Skeletal muscle satellite cell (primary cell): ENCODE data around the gene TMPRSS11D.
A peak's percentile ranks its signal among the peaks of the same experiment; 100 is the strongest.

Experiments used
- H3K27me3 ChIP-seq: 2 replicates; pipeline ENCODE4 v1.7.0; 2013; ENCODE audit warnings: low read length; ENCODE audit not compliant: control insufficient read depth, insufficient read depth
- H3K36me3 ChIP-seq: 2 replicates; pipeline ENCODE4 v1.7.0; 2013; ENCODE audit warnings: mild to moderate bottlenecking, control low read depth, low read length; ENCODE audit not compliant: insufficient read depth
- H3K4me1 ChIP-seq: 2 replicates; pipeline ENCODE4 v1.7.0; 2013; ENCODE audit warnings: low read length; ENCODE audit not compliant: control insufficient read depth, insufficient read depth
- H3K4me2 ChIP-seq: 2 replicates; pipeline ENCODE4 v1.7.0; 2013; ENCODE audit warnings: mild to moderate bottlenecking, low read length
- H3K4me3 ChIP-seq: 2 replicates; pipeline ENCODE4 v1.7.0; 2013; ENCODE audit warnings: low read length
- H3K9ac ChIP-seq: 2 replicates; pipeline ENCODE4 v1.7.0; 2013; ENCODE audit warnings: mild to moderate bottlenecking, low read depth, low read length, moderate library complexity
- H3K9me3 ChIP-seq: replicated peaks from 2 replicates; pipeline ENCODE4 v1.7.0; 2013; ENCODE audit warnings: mild to moderate bottlenecking, control low read depth, low read length

TMPRSS11D gene

DNA sequence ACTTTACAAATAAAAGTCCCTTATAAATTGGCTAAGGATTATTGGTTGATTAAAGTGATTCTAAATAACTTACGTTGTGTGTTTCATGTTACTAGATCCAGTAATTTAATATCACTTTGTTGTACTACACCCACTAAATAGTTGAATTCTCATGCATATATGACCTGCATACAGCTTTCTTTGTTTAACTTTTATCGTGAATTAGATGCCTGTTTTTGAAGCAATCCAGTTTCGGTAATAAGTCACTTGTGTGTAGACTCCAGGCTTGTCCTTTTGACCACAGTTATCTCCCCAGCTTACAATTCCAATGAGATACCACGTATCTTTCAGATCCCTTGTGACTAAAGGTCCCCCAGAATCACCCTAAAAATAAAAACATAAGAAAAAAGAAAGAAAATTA is 27.3 kb upstream of the TMPRSS11D start:
- no peaks in the 10 kb centered on the region for H3K9me3 ChIP-seq
- no peak overlapping the region for H3K4me2 ChIP-seq
- no peak overlapping the region for H3K4me3 ChIP-seq
- H3K36me3 ChIP-seq = no peaks in the 10 kb centered on the region
- H3K4me1 ChIP-seq = peaks cover 6% of the 10 kb centered on the region
- no peak overlapping the region for H3K9ac ChIP-seq
- H3K27me3 ChIP-seq = no peaks in the 10 kb centered on the region

DNA sequence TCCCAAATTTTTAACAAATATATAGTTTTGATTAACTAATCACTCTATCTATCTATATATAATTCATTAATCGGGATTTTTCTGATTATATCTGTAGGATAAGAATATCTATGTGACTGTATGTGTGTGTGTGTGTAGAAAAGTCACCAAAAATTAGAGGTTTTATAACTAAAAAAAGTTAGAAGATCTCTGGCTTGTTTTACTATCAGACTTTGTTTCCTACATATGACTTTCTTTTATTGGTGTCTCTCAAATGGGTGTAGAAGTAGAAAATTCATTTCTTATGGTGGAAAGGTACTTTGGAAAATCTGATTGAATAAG is 26.7 kb upstream of the TMPRSS11D start:
- Histone ChIP-seq H3K4me1 (peaks cover 6% of the 10 kb centered on the region), H3K9me3 (no peaks in the 10 kb centered on the region), H3K4me2 (no peak overlapping the region)

DNA sequence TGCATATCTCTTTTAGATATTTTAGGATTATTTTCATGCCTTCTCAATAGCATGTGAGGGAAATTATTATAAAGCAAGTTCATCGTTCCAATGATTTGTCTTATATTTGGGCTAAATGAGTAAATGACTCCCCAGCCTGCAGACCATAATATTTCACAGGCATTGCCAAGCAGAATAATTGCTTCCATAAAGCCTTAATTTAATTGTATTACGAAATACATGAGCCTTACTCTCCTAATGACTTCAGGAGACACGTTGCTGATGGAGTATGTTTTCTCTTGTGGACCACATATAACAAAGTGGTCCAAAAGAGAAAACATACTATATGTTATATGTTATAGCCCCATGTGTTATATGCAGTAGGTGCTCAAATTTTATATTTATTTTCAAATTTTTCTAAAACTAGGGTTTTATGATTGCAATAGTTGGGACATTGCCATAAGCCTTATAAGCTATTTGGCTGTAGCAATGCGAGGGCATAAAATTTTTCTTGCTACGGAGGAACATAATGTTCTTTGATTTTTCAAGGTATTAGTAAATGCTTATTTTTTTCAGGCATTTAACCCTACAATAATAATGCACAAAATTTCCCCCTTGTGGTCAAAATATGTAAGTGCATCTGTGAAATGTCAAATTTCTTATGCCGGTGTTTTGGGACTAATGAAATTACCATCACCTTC is 26.2 kb upstream of the TMPRSS11D start:
- no peaks in the 10 kb centered on the region for H3K27me3 ChIP-seq
- H3K36me3 ChIP-seq = no peaks in the 10 kb centered on the region

More for the DNA sequence above, 26.7 kb upstream of the TMPRSS11D start:
- H3K36me3 ChIP-seq = no peaks in the 10 kb centered on the region
- no peak overlapping the region for H3K9ac ChIP-seq
- no peaks in the 10 kb centered on the region for H3K27me3 ChIP-seq
- no peak overlapping the region for H3K4me3 ChIP-seq

DNA sequence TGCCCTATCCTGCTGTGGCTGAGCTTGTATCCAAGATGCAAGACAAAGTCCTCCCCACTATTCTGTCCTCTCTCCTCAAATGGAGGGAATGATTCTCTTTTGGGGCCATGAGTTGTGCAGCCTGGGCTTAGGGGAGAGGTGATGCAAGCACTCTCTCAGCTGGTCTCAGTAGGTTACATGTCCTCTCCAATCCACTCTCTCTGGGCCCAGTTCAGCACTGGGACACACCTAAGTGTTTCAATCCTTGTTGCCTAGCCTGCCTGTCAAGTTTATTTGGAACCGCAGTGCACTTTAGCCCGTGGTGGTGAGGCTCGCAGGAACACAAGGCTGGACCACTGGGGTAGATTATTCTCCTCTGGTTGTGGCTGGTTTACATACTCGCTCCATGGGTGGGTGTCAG is 23.8 kb upstream of the TMPRSS11D start:
- H3K9me3 ChIP-seq = no peaks in the 10 kb centered on the region
- no peak overlapping the region for H3K4me3 ChIP-seq
- H3K36me3 ChIP-seq = no peaks in the 10 kb centered on the region
- no peak overlapping the region for H3K4me2 ChIP-seq
- H3K4me1 ChIP-seq = peaks cover 6% of the 10 kb centered on the region
- H3K9ac ChIP-seq = no peak overlapping the region
- H3K27me3 ChIP-seq = no peaks in the 10 kb centered on the region

More for the DNA sequence above, 26.2 kb upstream of the TMPRSS11D start:
- Histone ChIP-seq H3K4me2 (no peak overlapping the region), H3K9me3 (no peaks in the 10 kb centered on the region), H3K4me1 (peaks cover 6% of the 10 kb centered on the region), H3K4me3 (no peak overlapping the region), H3K9ac (no peak overlapping the region)

DNA sequence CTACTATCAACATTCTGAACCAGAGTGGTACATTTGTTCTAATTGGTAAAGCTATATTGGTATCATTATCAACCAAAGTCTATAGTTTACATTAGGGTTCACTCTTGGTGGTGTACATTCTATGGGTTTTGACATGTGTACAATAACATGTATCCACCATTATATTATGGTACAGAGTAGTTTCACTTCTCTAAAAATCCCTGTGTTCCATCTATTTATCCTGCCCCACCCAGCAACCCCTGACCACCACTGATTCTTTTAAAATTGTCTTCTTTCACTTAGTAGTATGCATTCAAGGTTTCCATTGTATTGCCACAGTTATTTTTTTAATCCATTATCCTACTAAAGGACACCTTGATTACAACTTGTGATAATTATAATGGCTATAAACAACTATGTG is 15.3 kb upstream of the TMPRSS11D start:
- Histone ChIP-seq H3K4me3 (no peak overlapping the region), H3K36me3 (no peaks in the 10 kb centered on the region), H3K27me3 (no peaks in the 10 kb centered on the region), H3K4me1 (no peaks in the 10 kb centered on the region), H3K4me2 (no peak overlapping the region), H3K9ac (no peak overlapping the region), H3K9me3 (no peaks in the 10 kb centered on the region)

DNA sequence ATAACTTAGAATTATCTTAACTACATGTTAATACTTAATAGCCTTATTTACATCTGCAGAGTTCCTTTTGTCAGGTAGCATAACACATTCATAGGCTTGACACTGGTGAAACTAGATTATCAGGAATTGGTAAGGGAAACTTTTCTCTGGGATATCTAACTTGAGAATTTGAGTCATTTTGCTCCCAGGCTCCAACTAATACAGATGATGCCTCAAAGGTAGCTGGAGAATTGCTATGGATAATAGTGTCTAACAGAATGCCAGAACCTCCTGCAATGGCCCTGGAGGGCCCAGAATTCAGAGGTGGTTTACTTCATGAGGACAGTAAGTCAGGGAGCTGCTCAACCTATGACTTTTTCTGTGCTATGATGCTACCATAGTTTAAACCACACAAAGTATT is 13.9 kb upstream of the TMPRSS11D start:
- Histone ChIP-seq H3K9me3 (no peaks in the 10 kb centered on the region), H3K36me3 (no peaks in the 10 kb centered on the region), H3K4me1 (no peaks in the 10 kb centered on the region), H3K4me2 (no peak overlapping the region), H3K27me3 (no peaks in the 10 kb centered on the region), H3K4me3 (no peak overlapping the region), H3K9ac (no peak overlapping the region)

DNA sequence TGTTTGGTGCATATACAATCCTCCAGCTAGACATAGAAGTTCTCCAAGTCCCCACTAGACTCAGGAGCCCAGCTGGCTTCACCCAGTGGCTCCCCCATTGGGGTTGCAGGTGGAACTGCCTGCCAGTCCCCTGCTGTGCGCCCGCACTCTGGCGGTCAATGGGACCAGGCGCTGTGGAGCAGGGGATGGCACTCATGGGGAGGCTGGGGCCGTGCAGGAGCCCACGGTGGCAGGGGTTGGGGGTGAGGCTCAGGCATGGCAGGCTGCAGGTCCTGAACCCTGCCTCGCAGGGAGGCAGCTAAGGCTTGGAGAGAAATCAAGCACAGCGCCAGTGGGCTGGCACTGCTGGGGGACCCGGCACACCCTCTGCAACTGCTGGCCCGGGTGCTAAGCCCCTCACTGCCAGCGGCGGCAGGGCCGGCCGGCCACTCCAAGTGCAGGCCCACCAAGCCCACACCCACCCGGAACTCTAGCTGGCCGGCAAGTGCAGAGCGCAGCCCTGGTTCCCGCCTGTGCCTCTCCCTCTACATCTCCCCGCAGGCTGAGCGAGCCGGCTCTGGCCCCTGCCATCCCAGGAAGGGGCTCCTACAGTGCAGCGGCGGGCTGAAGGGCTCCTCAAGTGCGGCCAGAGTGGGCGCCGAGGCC is 12.7 kb upstream of the TMPRSS11D start:
- no peak overlapping the region for H3K9ac ChIP-seq
- no peak overlapping the region for H3K4me2 ChIP-seq
- H3K4me3 ChIP-seq = no peak overlapping the region
- H3K9me3 ChIP-seq = no peaks in the 10 kb centered on the region
- H3K36me3 ChIP-seq = no peaks in the 10 kb centered on the region
- H3K4me1 ChIP-seq = no peaks in the 10 kb centered on the region
- H3K27me3 ChIP-seq = no peaks in the 10 kb centered on the region

DNA sequence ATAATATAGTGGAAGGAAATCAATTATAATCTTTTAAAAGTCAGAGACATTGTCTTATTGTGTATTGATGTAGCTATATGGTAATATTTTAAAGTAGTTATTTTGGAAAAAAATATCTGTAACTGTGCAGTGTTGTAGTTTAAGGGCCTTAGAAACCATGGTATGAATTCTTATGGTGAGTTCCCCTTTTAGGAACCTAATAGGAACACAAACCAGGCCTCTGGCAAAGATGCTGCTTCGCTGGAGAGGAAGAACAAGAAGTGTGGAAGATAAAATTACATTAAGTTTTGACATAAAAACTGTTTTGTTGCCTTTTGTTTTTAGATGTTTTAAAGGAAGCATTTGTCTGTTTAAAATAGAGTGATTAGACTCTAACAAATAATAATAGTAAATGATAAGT is 10.9 kb upstream of the TMPRSS11D start:
- H3K9me3 ChIP-seq = no peaks in the 10 kb centered on the region
- no peaks in the 10 kb centered on the region for H3K4me1 ChIP-seq
- no peak overlapping the region for H3K4me2 ChIP-seq
- no peak overlapping the region for H3K4me3 ChIP-seq
- no peaks in the 10 kb centered on the region for H3K27me3 ChIP-seq
- H3K9ac ChIP-seq = no peak overlapping the region
- H3K36me3 ChIP-seq = no peaks in the 10 kb centered on the region

DNA sequence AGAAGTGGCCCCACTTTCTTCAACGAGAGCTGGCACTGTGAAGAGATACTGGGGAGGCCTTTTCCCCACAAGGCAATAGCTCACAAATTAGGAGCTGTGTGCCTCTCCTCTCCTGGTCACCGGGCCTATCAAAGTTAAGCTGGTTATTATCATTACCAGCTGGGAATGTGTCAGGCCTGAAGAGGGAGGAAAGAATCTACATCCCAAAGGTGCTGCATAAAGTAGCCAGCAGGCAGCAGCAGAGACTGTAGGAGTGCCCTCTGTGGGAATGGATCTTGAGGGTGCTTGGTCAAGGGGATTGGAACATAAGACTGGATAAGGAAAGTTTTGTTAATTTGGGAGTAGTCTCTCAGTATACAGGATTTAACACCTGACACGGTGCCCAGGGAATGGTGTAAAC is 9.1 kb upstream of the TMPRSS11D start:
- no peak overlapping the region for H3K4me3 ChIP-seq
- no peak overlapping the region for H3K4me2 ChIP-seq
- no peak overlapping the region for H3K9ac ChIP-seq
- no peaks in the 10 kb centered on the region for H3K27me3 ChIP-seq
- no peaks in the 10 kb centered on the region for H3K4me1 ChIP-seq
- no peaks in the 10 kb centered on the region for H3K9me3 ChIP-seq
- H3K36me3 ChIP-seq = no peaks in the 10 kb centered on the region

DNA sequence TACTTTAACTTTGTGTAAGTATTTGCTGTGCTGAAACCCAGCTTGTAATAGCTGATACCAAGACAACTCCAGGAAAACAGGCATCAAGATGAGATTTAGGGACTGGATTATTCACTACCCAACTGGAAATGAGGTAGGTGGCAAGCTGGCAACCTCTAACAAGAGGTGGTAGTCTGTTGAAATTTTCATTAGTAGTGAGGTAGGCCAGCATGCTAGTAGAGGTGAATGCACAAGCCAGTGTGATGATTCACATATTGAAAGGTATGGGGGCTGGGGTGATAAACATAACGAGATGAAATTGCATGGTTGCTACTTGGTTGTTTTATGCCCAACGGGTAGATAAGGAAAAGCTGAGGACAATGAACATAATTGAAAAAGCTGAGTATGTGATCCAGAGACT is 8.5 kb upstream of the TMPRSS11D start:
- Histone ChIP-seq H3K4me3 (no peak overlapping the region), H3K9me3 (no peaks in the 10 kb centered on the region), H3K36me3 (no peaks in the 10 kb centered on the region), H3K27me3 (no peaks in the 10 kb centered on the region), H3K4me2 (no peak overlapping the region), H3K4me1 (no peaks in the 10 kb centered on the region), H3K9ac (no peak overlapping the region)

DNA sequence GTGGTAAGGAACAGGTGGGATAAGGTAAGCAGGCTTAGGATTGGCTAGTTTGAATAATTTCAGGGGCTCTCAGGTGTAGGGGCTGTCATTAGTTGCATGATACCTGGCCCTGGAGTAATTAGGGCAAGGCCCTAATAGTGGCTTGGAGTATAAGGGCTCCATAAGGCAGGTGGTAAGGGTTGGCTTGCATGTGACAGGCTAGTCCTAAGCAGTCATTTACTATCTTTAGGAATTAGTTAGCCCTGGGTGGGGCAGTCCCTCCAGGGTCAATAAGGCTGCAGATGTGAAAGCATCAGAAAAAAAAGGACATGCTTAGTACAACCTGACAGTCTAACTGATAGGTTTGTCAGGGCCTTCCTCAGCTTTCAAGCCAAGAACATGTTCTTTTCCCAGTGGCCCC is 7.8 kb upstream of the TMPRSS11D start:
- no peaks in the 10 kb centered on the region for H3K27me3 ChIP-seq
- no peaks in the 10 kb centered on the region for H3K9me3 ChIP-seq
- H3K4me1 ChIP-seq = peaks cover 4% of the 10 kb centered on the region
- H3K9ac ChIP-seq = no peak overlapping the region
- H3K4me3 ChIP-seq = no peak overlapping the region
- no peak overlapping the region for H3K4me2 ChIP-seq
- H3K36me3 ChIP-seq = no peaks in the 10 kb centered on the region

DNA sequence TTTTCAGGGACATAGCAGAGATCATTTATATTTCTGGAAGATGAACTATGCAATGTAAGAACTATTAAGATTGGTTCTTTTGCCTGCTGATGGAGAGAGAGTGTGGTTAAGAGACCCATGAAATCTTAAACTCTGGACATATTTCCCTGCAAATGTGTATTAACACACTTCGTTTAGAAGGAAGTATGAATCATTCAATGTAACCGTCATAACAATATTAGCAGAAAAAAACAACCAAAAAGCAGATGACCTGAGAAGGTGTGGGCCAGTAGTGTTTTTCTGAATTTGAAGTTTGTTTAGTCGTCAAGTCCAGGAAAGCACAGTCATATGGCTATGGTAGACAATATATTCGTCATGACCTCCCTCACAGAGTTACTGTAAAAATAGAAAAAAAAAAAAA is 2.5 kb upstream of the TMPRSS11D start:
- peak overlapping the region; percentile 71 for H3K9ac ChIP-seq
- no peaks in the 10 kb centered on the region for H3K9me3 ChIP-seq
- no peaks in the 10 kb centered on the region for H3K27me3 ChIP-seq
- H3K4me1 ChIP-seq = peaks cover 18% of the 10 kb centered on the region
- H3K4me2 ChIP-seq = peak overlapping the region; percentile 73
- peak overlapping the region; percentile 42 for H3K4me3 ChIP-seq
- no peaks in the 10 kb centered on the region for H3K36me3 ChIP-seq
